GM12873 (cell line): ENCODE data around the gene FAM221B.

Experiments used
- TF ChIP-seq, protein P1 (sequence below): IDR thresholded peaks from 2 replicates; pipeline ENCODE4 v1.5.1; 2012; ENCODE audit warnings: low read depth, mild to moderate bottlenecking, moderate library complexity, low read length, control low read depth; ENCODE audit not compliant: insufficient read depth; ENCODE audit errors: missing control alignments

FAM221B gene

GRCh38 chr9:35769763-35770162 is 58.8 kb downstream of the FAM221B start:
- TF ChIP-seq, protein P1, sequence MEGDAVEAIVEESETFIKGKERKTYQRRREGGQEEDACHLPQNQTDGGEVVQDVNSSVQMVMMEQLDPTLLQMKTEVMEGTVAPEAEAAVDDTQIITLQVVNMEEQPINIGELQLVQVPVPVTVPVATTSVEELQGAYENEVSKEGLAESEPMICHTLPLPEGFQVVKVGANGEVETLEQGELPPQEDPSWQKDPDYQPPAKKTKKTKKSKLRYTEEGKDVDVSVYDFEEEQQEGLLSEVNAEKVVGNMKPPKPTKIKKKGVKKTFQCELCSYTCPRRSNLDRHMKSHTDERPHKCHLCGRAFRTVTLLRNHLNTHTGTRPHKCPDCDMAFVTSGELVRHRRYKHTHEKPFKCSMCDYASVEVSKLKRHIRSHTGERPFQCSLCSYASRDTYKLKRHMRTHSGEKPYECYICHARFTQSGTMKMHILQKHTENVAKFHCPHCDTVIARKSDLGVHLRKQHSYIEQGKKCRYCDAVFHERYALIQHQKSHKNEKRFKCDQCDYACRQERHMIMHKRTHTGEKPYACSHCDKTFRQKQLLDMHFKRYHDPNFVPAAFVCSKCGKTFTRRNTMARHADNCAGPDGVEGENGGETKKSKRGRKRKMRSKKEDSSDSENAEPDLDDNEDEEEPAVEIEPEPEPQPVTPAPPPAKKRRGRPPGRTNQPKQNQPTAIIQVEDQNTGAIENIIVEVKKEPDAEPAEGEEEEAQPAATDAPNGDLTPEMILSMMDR: no peak

GRCh38 chr9:35767458-35767857 is 61.1 kb downstream of the FAM221B start:
- TF ChIP-seq, protein P1: no peak

DNA sequence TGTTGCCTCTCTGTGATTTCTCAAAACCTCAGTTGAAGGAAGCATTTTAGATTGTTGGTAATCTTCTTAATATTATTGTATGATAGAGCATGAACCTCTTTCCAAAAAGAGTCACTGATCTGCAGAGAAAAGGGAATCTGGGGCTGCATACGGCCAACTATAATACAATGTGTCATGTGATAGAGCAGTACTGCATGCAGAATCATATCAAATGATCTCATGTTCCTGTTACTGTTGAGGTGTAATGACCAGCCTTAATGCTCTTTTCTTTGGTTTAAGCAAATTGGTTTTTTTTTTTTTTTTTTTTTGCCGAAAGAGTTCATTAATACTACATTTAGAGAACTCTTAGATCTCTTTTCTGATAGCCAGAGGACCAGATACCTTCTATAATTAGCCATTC is 61.5 kb downstream of the FAM221B start:
- TF ChIP-seq, protein P1: no peak
